ENCODE data around the gene KREMEN1. TPM values are rescaled to one million over a fixed set of nuclear protein-coding genes. Genes with fewer than 3 reads are reported as not detected.

Gene KREMEN1
- total and polyA plus RNA-seq, 2 of the 4 experiments (the other 2 are of a cell fraction), result 2.9 to 4.6 TPM

DNA sequence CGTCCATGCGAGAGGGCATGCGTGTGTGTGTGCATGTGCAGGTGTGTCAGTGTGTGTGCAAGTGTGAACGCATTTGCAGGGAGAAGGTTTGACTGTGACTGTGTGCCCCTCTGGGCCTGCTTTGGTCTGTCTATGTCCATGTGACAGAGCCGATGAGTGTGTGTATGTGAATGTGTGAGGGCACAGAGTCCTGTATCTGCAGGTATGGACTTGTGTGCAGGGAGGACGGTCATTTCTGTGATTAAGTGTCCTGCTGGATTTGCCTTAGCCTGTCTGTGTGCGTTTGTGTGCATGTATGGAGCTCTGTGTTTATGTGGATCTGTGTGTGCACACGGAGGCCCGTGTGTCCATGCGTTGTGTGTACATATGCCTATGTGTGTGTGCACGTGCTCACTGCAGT, 138.2 kb downstream of the KREMEN1 start:
- in situ Hi-C loops (cut with MboI; ENCODE audit: low sequenced_read_pairs), result no loop called here
- DNase-seq (no peak), ATAC-seq (ENCODE audit: low read depth) (no peak)
- Histone ChIP-seq H4K91ac (ENCODE audit: insufficient read depth, low read depth, low read length) (no peak overlapping the region), H3K4me3 (ENCODE audit: insufficient read depth, low read depth, low read length) (no peak overlapping the region), H3K27ac (ENCODE audit: insufficient read depth, low read length) (no peak overlapping the region), H3K4ac (ENCODE audit: low read depth, low read length) (no peak overlapping the region), H2BK15ac (ENCODE audit: low read depth, low read length) (no peak overlapping the region), H2AFZ (replicated peaks; ENCODE audit: low read length, poor library complexity) (no peak overlapping the region), H3K9me3 (ENCODE audit: control insufficient read depth, insufficient read depth, low read length) (no peaks in the 10 kb centered on the region), H4K20me1 (ENCODE audit: insufficient read depth, low read length) (no peaks in the 10 kb centered on the region; the same call in 1 of the 2 replicates), H2AK5ac (ENCODE audit: low read depth, low read length) (no peak overlapping the region), H3K27me3 (ENCODE audit: control insufficient read depth, insufficient read depth, low read length) (peaks cover 22% of the 10 kb centered on the region), H3K18ac (ENCODE audit: low read depth, low read length) (no peak overlapping the region), H3K4me2 (ENCODE audit: low read depth, low read length) (no peak overlapping the region), H4K8ac (ENCODE audit: low read depth in 2 of 2, low read length in 2 of 2) (no peak overlapping the region), H2BK120ac (ENCODE audit: low read depth, low read length) (no peak overlapping the region), H2BK20ac (ENCODE audit: low read depth, low read length) (no peak overlapping the region), H3K36me3 (ENCODE audit: control insufficient read depth, insufficient read depth, low read length) (no peaks in the 10 kb centered on the region), H3K9ac (ENCODE audit: low read depth, low read length) (no peak overlapping the region), H4K5ac (ENCODE audit: low read depth, low read length) (no peak overlapping the region), H2AK9ac (replicated peaks; ENCODE audit: low read depth, low read length, poor library complexity) (no peak overlapping the region), H3K9me1 (ENCODE audit: insufficient read depth, low read length) (no peaks in the 10 kb centered on the region), H2BK5ac (ENCODE audit: low read depth, low read length, poor library complexity, severe bottlenecking) (no peak overlapping the region), H3K79me1 (ENCODE audit: low read depth in 1 of 2, low read length in 2 of 2) (no peaks in the 10 kb centered on the region), H3K4me1 (ENCODE audit: control insufficient read depth, insufficient read depth, low read length) (no peaks in the 10 kb centered on the region), H3K23ac (ENCODE audit: low read depth, low read length) (no peak overlapping the region), H3K56ac (ENCODE audit: extremely low read depth, insufficient read depth, low read length) (no peak overlapping the region), H3K14ac (replicated peaks; ENCODE audit: low read depth, low read length) (no peak overlapping the region)
- no TSS peak for BruUV-seq (replicated peaks)
- 77% methylated on average over 8 of the region's 11 CpGs; no CpG with 5 or more reads in 1 of the 2 experiments for WGBS, 2 experiments (ENCODE audit: extremely low coverage in 2 of 2, insufficient read length in 1 of 2)
- ChIA-PET CTCF (no interaction called here), POLR2A (ENCODE audit: unreplicated experiment) (no interaction called here)
- intact Hi-C loops (cut with micrococcal nuclease), result no loop called here
- dilution Hi-C loops (cut with HindIII; ENCODE audit: low sequenced_read_pairs, unreplicated experiment), result no loop called here
- TF ChIP-seq RFX5 (IDR thresholded peaks at IDR 0.05; ENCODE audit: low read depth, low read length) (no peak), MXI1 (IDR thresholded peaks at IDR 0.05; ENCODE audit: borderline replicate concordance, low read depth, low read length) (no peak), FOS (IDR thresholded peaks at IDR 0.05; ENCODE audit: low read depth, low read length) (no peak), MAFK (IDR thresholded peaks at IDR 0.05; ENCODE audit: low read depth, low read length) (no peak), POLR2A (IDR thresholded peaks at IDR 0.05; ENCODE audit: low read depth, low read length) (no peak), BHLHE40 (IDR thresholded peaks at IDR 0.05; ENCODE audit: low read depth, low read length) (no peak), MAZ (IDR thresholded peaks at IDR 0.05; ENCODE audit: borderline replicate concordance, low read depth, low read length) (no peak), RCOR1 (IDR thresholded peaks at IDR 0.05; ENCODE audit: insufficient replicate concordance, low read length) (no peak), SMC3 (IDR thresholded peaks at IDR 0.05; ENCODE audit: low read depth, low read length) (no peak), CEBPB (IDR thresholded peaks at IDR 0.05; ENCODE audit: low read depth, low read length) (no peak), CHD1 (IDR thresholded peaks at IDR 0.05; ENCODE audit: low read depth, low read length) (no peak)
- TF ChIP-seq, protein P1, sequence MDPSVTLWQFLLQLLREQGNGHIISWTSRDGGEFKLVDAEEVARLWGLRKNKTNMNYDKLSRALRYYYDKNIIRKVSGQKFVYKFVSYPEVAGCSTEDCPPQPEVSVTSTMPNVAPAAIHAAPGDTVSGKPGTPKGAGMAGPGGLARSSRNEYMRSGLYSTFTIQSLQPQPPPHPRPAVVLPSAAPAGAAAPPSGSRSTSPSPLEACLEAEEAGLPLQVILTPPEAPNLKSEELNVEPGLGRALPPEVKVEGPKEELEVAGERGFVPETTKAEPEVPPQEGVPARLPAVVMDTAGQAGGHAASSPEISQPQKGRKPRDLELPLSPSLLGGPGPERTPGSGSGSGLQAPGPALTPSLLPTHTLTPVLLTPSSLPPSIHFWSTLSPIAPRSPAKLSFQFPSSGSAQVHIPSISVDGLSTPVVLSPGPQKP (IDR thresholded peaks at IDR 0.05; ENCODE audit: borderline replicate concordance, low read depth, low read length), result no peak
- TF ChIP-seq, protein P2, sequence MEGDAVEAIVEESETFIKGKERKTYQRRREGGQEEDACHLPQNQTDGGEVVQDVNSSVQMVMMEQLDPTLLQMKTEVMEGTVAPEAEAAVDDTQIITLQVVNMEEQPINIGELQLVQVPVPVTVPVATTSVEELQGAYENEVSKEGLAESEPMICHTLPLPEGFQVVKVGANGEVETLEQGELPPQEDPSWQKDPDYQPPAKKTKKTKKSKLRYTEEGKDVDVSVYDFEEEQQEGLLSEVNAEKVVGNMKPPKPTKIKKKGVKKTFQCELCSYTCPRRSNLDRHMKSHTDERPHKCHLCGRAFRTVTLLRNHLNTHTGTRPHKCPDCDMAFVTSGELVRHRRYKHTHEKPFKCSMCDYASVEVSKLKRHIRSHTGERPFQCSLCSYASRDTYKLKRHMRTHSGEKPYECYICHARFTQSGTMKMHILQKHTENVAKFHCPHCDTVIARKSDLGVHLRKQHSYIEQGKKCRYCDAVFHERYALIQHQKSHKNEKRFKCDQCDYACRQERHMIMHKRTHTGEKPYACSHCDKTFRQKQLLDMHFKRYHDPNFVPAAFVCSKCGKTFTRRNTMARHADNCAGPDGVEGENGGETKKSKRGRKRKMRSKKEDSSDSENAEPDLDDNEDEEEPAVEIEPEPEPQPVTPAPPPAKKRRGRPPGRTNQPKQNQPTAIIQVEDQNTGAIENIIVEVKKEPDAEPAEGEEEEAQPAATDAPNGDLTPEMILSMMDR (conservative IDR thresholded peaks at IDR 0.05; ENCODE audit: low read depth, low read length), result no peak
- TF ChIP-seq, protein P3, sequence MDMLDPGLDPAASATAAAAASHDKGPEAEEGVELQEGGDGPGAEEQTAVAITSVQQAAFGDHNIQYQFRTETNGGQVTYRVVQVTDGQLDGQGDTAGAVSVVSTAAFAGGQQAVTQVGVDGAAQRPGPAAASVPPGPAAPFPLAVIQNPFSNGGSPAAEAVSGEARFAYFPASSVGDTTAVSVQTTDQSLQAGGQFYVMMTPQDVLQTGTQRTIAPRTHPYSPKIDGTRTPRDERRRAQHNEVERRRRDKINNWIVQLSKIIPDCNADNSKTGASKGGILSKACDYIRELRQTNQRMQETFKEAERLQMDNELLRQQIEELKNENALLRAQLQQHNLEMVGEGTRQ (IDR thresholded peaks at IDR 0.05; ENCODE audit: low read depth, low read length), result no peak
